Ecto neural progenitor cell (in vitro differentiated cells): ENCODE results near the gene MLLT1.

Experiments used
- DNase-seq: peaks from one replicate; pipeline ENCODE4 v3.0.0-alpha.2; 2018; ENCODE audit warnings: low spot score

The MLLT1 gene

GRCh38 chr19:6204866-6205723, 74.7 kb downstream of the MLLT1 start:
- peak; percentile 39 for DNase-seq

GRCh38 chr19:6204212-6204611, 75.6 kb downstream of the MLLT1 start:
- DNase-seq, result no peak

GRCh38 chr19:6199240-6199994, 80.4 kb downstream of the MLLT1 start:
- peak; percentile 99 for DNase-seq

GRCh38 chr19:6198896-6199239, 80.9 kb downstream of the MLLT1 start:
- no peak for DNase-seq

- no peak for DNase-seq
These were observed 83.4 kb downstream of the MLLT1 start for GRCh38 chr19:6196361-6196760.

- no peak for DNase-seq
These were observed 91.0 kb downstream of the MLLT1 start for GRCh38 chr19:6188811-6189210.

GRCh38 chr19:6187374-6187773, 92.4 kb downstream of the MLLT1 start:
- DNase-seq, result no peak

- DNase-seq, result no peak
These were observed 93.6 kb downstream of the MLLT1 start for GRCh38 chr19:6185835-6186834.

- no peak for DNase-seq
These were observed 94.5 kb downstream of the MLLT1 start for GRCh38 chr19:6185093-6185834.

GRCh38 chr19:6181119-6181518, 98.7 kb downstream of the MLLT1 start:
- no peak for DNase-seq

GRCh38 chr19:6173190-6173589, 106.6 kb downstream of the MLLT1 start:
- DNase-seq, result no peak

GRCh38 chr19:6172074-6172863, 107.5 kb downstream of the MLLT1 start:
- DNase-seq, result no peak

- DNase-seq, result no peak
These were observed 112.7 kb downstream of the MLLT1 start for GRCh38 chr19:6167115-6167514.

GRCh38 chr19:6164906-6165531, 114.8 kb downstream of the MLLT1 start:
- no peak for DNase-seq

- no peak for DNase-seq
These were observed 118.4 kb downstream of the MLLT1 start for GRCh38 chr19:6161271-6161850.
